Activated T-cell treated with anti-CD3 and anti-CD28 coated beads for 24 hours (primary cell): ENCODE results near the gene CLRN2.
"Not testable (repeated sequence)": the region's sequence is repeated elsewhere in the genome, so short reads cannot be mapped to it uniquely, and the experiment has no call there.

ENCODE experiments used
- DNase-seq: peaks from one replicate; pipeline ENCODE4 v3.0.0-alpha.2; 2020; ENCODE audit warnings: low read depth

CLRN2 gene

DNA sequence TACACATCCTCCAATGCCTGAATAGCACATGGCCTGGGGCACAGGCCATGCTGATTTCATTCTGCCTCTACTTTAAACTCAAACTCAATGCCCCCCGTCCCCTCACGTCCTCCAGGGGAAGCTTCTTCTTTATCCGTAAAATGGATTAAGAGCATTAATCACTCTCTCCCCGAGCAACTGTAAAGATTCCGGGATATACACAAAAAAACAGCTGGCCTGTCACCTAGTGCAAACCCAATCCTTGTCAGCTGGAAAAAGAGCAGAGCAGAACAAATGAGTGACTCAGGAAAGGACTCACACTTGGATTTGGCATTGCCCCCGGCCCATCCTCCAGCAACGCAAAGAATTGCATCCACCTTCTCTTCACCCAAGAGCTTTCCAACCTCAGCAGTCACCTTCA lies 10.9 kb upstream of the CLRN2 start:
- no peak for DNase-seq

- no peak for DNase-seq
Measured at GRCh38 chr4:17510582-17510981, 4.4 kb upstream of the CLRN2 start.

- DNase-seq, result no peak
Measured at GRCh38 chr4:17511051-17511450, 3.9 kb upstream of the CLRN2 start.

- peak; percentile 46 for DNase-seq
Measured at GRCh38 chr4:17511509-17511949, 3.4 kb upstream of the CLRN2 start.

DNA sequence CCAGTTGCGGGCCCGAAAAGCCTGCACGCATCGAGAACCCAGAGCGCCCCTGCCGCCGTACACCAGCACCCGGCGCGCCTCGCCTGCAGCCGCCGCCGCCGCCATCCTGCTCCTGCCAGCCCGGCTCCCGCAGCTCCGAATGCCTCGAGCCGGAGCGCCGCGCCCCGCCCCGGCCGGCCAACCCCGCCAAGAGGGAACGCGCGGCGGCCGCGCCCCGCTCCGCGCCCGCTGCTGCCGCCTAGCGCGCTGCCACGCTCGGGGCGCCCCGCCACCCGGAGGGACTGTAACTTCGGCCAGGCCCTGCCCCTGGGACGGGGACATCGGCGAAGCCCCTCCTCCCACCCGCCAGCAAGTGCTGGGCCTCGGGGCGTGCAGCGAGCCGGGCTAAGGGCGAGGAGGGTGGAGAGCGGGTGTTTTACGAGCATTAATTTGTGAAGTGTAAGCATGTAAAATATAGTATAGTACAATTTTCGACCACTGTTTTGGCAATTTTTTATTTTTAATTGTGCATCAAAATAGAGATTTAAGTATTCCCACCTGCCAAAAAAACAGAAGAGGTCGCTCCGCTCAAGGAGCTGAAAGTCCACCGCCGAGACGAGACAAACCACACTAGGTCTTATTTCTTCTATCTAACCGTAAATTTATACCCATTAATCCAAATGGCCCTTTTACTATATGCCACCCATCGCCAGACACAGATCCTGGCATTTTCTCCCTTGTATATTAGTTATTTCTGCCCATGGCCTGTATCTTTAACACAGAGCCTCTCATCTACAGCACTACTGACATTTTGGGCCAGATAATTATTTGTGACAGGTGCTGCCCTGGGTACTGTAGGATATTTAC lies 2.8 kb upstream of the CLRN2 start, which contains the start of gene QDPR:
Gene QDPR, minus strand, starts transcription at position 141 of the 846 bp plus-strand sequence. Its CDS starts 36 bp downstream, at position 105.
- DNase-seq, result peak; percentile 69

GRCh38 chr4:17512973-17513665 lies 1.8 kb upstream of the CLRN2 start:
- DNase-seq, result no peak

GRCh38 chr4:17515445-17516407 lies 761 bp downstream of the CLRN2 start:
- no peak for DNase-seq

DNA sequence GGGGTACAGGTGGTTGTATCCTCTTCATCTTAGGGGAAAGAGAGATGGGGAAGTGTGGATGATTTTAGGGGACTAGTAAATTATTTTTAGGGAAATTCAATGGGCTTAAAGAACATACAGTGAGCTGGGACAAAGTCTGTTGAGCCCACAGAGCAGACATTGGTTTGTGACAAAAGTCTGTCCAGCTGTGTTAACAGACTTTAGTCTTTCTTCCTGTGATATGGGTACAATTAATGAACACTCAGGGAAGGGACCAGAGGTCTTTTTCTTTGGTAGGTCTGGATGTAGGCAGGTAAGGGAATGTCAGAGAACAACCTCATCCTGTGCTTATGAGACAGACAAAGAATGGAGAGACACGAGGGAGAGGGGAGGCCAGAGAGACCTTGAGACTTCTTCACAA lies 2.0 kb downstream of the CLRN2 start:
- no peak for DNase-seq

GRCh38 chr4:17517664-17518063 lies 2.7 kb downstream of the CLRN2 start:
- no peak for DNase-seq

- DNase-seq, result no peak
Measured at GRCh38 chr4:17521595-17521994, 6.6 kb downstream of the CLRN2 start.

GRCh38 chr4:17523662-17524061 lies 8.7 kb downstream of the CLRN2 start:
- no peak for DNase-seq

DNA sequence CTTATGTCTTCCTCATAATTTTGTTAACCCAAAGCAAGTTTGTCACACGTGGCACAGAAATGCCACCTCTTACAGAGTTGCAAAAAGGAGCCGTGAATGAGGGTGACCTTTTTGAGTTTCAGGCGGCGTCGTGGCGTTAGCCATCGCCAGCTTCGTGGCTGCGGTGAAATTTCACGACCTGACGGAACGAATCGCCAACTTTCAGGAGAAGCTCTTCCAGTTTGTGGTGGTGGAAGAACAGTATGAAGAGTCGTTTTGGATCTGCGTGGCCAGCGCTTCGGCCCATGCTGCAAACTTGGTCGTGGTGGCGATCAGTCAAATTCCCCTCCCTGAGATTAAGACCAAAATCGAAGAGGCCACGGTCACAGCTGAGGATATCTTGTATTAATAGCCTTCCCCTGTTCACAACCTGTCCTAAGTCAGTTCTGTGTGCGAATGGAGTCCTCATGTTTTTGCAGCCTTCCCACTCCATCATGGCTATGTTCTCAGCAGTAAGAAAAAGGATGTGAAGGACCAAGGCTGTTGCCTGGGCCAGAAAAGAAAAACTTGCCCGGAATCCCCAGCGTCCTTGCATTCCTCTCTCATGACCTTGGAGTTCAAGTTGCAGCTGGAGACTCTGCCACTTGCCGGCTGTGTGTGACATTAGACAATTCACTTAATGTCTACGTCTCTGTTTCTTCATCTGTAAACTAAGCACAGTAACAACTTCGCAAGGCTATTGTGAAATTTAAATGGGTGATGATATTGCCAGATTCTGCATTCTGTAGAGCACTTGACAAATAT lies 11.9 kb downstream of the CLRN2 start:
- no peak for DNase-seq

GRCh38 chr4:17528551-17529165 lies 13.7 kb downstream of the CLRN2 start:
- no peak for DNase-seq

DNA sequence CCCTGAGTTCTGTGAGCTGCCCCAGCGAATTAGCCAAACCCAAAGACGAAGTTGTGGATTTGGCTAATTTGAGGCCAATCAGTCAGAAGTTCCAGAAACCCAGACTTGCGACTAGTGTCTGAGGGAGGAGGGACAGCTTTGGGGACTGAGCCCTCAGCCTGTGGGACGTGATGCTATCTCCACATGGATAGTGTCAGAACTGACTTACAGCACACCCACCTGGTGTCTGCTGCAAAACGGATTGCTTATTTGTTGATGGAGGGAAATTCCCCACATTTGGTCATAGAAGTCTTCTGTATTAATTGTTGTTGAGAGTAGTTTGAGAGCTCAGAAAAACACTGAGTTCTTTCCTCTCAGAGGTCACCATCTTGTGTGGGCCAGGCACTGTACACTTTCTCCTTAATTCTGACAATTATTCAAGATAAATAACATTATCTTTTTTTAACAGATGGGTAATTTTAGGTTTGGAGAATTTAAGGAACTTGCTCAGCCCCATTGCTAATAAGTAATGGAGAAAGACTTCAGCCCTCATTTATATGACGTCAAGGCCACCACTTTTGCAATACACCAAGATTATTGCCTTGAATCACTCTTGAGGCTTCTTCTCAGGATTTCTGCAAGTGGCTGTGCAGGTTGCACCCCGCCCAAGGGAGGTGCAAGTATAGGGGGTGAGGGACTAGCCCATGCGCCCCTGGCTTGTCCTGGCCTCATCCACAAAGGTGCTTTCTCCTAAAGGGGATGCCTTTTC lies 16.7 kb downstream of the CLRN2 start:
- no peak for DNase-seq

DNA sequence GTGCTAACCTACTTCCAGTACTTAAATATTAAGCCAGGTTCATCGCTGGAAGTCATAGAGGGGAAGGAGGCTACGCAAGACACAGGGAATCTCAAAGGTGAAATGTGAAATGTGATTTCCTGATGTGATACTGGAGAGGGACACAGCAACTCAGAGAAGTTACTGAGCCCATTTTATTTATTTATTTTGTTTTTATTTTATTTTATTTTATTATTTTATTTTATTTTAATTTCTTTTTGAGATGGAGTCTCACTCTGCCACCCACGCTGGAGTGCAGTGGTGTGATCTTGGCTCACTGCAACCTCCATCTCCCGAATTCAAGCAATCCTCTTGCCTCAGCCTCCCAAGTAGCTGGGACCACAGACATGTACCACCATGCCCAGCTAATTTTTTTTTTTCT lies 19.7 kb downstream of the CLRN2 start:
- DNase-seq, result no peak

- no peak for DNase-seq
Measured at GRCh38 chr4:17535242-17535641, 20.3 kb downstream of the CLRN2 start.

- DNase-seq, result no peak
Measured at GRCh38 chr4:17535906-17536305, 20.9 kb downstream of the CLRN2 start.

- DNase-seq, result not testable (repeated sequence)
Measured at GRCh38 chr4:17537060-17537459, 22.1 kb downstream of the CLRN2 start.

GRCh38 chr4:17544205-17544604 lies 29.2 kb downstream of the CLRN2 start:
- DNase-seq, result no peak

- DNase-seq, result no peak
Measured at GRCh38 chr4:17544831-17545234, 29.9 kb downstream of the CLRN2 start.
